HG02943 (cell line): ENCODE data around the gene ST8SIA6.
"Not testable (repeated sequence)": the region's sequence is repeated elsewhere in the genome, so short reads cannot be mapped to it uniquely, and the experiment has no call there.

ENCODE experiments used
- ATAC-seq: cut with Tn5 transposase; IDR thresholded peaks from one replicate; pipeline ENCODE4 v1.9.1; 2021; ENCODE audit warnings: mild to moderate bottlenecking, low read depth, moderate library complexity; ENCODE audit not compliant: unreplicated experiment

ST8SIA6 gene

GRCh38 chr10:17460756-17461155, 6.4 kb upstream of the ST8SIA6 start:
- no peak for ATAC-seq

GRCh38 chr10:17457083-17457482, 2.7 kb upstream of the ST8SIA6 start:
- ATAC-seq = no peak

- ATAC-seq = no peak
Observed at GRCh38 chr10:17456032-17456548, 1.7 kb upstream of the ST8SIA6 start.

DNA sequence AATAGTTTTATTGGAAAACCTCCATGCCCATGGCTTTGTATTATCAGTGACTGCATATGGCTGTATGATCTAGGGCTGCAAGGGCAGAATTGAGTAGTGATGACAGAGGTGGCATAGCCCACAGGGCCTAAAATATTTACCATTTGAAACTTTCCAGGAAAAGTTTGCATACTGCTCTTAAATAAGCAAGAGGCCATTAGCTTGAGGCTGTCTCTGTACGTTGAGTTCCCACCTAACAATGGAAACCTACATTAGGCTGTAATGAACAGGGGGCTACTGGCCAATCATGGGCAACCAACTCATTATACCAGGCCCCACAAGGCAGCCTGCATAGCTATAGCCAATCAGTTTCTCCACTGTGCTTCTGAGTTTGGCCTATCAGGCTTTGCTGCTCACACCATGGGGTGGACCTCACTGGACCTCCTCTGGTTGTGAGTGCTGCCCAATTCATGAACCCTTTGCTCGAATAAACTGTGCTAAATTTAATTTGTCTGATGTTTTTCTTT, 673 bp upstream of the ST8SIA6 start:
- no peak for ATAC-seq

DNA sequence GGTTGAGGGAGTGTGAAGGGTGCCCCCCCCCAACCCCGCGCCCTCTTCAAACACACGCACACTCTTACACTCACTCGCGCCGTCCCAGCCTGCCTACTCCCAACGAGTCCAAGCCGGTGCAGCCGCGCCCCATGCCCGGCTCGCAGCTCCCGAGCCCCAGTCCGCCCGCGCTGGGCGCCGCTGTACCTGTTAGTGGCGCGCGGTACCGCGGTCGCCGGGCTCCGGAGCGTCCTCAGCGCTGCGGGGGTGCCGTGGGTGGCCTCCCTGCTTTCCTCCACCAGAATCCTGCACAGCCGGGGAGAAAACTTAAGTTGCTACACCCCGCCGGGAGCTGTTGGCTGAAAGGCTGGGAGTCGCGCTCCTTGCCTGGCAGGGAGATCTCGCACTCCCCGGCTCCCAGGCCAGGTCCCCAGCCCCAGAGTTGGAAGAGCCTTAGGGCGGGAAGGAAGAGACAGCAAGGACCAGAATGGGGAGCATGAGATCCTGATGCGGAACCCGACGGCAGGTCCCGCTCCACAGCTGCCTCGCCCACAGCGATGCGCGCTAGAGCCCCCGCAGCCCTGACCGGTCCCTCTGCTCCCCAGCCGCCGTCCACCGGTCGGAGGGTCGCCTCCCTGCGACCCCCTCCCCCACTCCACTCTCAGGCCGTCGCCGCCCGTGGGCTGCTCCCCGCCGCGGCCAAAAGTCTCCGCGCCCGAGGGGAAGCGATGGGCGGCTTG, 863 bp downstream of the ST8SIA6 start:
- no peak for ATAC-seq

DNA sequence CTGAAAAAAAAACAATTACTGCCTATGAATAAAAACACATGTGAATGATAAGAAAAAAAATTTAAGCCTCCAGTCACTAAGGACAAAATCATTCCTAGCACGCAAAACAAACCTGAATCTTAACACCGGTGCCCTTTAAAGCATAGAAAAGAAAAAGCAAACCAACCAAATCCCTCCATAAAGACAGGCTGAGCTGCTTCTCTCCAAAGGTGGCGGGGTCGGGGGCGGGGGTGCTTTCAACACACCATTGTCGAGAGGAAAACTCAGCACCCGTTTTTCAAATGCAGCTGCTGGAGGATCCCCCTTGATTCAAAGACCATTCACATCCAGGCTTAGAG, 1.4 kb downstream of the ST8SIA6 start:
- ATAC-seq = no peak

DNA sequence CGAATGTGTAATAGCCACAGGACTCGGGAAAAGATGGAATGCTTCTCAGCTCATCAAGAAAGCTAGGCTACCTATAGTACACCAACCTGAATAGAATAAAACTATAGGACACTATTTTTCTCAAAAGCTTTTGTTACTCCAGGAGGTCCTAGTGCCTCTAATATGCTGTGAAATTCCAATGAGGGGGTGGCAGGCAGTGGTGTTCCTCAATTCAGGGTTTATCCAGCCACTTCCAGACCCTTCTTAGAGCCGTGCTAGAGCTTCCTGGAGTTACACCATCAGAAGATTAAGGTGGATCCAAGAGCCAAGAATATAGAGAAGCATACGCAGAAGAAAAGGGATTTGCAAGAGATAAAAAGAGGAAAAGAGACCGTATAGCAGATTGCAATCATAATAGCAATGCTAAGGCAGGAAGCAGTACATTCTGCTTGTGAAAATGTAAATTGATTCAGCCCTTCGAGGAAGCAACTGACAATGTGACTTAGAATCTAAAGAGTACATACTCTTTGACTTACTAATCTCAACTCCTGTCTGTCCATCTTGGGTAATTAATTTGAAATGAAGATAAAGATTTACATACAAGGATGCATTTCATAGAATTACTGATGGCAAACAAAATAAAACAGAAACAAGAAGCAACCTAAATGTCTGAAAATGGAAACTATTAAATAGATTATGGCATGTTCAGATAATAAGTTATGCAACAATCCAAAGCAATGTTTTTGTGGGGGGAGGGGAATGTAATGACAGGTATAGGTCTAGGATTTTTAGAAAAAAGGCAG, 2.1 kb downstream of the ST8SIA6 start:
- no peak for ATAC-seq

DNA sequence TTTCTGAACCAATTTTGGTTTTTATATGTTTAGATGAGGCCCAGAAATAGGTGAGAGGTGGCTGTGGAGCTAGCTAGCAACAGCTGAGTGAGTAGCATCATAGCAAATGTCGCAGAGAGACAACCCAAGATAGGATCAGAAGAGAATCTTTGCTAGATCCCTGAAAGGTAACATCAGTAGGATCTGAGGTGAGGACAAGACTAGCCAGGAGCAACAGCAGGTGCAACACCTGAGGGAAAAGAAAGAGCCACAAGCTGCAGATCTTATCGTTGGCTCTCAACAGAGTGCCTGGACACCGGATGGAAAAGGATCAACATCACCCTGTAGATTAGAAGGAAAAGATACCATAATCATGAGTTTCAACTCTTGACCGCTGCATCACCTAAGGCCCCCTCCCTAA, 4.4 kb downstream of the ST8SIA6 start:
- no peak for ATAC-seq

- ATAC-seq = no peak
Observed at GRCh38 chr10:17445400-17445998, 8.9 kb downstream of the ST8SIA6 start.

DNA sequence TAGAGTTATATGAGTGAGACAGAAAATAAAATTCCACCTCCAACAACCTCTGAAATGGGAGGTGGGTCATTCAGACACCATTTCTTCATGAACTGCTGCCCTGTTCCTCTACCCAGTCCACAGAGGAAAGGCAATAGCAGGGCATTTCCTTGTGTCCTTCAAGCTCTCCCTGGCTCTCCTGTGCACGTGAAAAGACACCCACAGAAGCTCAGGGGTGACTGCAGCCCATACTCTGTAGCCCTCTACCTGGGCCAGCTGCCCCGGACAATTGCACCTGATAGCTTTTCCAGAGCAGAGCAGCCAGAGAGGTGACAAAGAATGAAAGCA, 10.0 kb downstream of the ST8SIA6 start:
- no peak for ATAC-seq

GRCh38 chr10:17443707-17444387, 10.5 kb downstream of the ST8SIA6 start:
- no peak for ATAC-seq

GRCh38 chr10:17438583-17438982, 15.8 kb downstream of the ST8SIA6 start:
- ATAC-seq = no peak

DNA sequence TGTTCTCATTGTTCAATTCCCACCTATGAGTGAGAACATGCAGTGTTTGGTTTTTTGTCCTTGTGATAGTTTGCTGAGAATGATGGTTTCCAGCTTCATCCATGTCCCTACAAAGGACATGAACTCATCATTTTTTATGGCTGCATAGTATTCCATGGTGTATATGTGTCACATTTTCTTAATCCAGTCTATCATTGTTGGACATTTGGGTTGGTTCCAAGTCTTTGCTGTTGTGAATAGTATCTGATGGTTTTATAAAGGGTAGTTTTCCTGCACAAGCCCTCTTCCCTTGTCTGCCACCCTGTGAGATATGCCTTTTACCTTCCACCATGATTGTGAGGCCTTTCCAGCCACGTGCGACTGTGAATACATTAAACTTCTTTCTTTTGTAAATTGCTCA, 17.8 kb downstream of the ST8SIA6 start:
- not testable (repeated sequence) for ATAC-seq

DNA sequence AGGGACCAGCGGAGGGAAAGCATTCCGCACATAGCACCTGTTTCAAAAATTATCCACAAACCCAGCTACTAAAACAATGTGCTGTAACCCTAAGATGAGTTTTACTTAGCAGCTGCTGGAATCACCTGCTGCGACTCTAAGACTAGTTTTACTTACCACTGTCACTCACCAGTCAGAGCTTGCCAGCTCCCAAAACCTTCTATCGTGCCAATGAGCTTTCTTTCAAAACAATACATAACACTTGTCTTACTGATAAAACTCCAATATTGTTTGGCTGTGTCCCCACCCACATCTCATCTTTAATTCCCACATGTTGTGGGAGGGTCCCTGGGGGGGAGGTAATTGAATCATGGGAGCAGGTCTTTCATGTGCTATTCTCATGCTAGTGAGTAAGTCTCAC, 18.4 kb downstream of the ST8SIA6 start:
- ATAC-seq = no peak

- no peak for ATAC-seq
Observed at GRCh38 chr10:17435187-17435586, 19.2 kb downstream of the ST8SIA6 start.

- no peak for ATAC-seq
Observed at GRCh38 chr10:17432723-17433122, 21.7 kb downstream of the ST8SIA6 start.

DNA sequence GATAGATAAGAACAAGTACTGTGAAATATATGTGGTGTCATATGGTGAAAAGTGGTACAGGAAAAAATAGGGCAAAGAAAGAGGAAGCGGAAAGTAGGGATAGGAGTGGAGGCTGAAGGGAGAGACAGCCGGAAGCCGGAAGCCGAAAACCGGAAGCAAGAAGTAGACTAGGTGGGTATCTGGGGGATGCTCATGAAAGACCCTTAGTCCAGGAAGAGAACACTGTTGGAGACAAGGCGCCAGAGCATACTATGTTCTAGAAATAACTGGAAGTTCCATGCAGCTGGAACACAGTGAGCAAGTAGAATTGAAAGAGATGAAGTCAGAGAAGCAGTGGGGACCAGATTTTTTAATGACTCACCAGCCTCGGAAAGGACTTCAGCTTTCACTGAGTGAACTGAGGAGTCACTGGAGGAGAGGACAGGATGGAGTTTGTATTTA, 22.5 kb downstream of the ST8SIA6 start:
- no peak for ATAC-seq

DNA sequence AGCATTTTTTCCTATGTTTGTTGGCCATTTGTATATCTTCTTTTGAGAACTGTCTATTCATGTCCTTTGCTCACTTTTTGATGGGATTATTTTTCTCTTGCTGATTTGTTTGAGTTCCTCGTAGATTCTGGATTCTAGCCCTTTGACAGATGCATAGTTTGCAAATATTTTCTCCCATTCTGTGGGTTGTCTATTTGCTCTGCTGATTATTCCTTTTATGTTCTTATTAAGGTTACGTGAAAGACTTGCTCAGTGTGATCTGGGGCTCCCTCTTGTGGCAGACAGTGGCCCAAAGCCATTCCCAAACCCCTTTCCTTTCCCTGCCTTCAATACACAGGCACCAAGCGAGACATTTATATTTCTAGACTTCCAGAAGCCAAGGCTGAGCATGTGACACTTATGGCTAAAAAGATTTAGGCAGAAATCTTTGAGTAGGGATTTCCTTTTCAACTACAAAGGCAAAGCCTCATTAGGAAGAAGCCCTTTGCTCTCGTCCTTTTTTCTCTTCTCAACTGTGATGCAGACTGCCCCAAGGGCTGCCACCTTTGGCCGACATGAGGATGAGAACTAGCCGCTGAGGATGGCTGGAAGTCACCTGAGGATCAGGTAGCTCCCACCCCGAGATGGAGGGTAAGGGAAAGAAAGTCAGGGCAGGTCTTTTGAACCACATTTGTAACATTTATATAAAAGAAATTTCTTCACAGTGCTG, 23.6 kb downstream of the ST8SIA6 start:
- no peak for ATAC-seq

- ATAC-seq = no peak
Observed at GRCh38 chr10:17429490-17429889, 24.9 kb downstream of the ST8SIA6 start.
